Esophagus squamous epithelium (tissue), 4 donors: Measurements from ENCODE around the gene GLIS1.

Experiments
- CTCF ChIP-seq, 6 experiments: fragments of 450-650 bp in 4 of 6; fragments of 200-600 bp in 2 of 6; sonication (generic) in 2 of 6; IDR thresholded peaks; one replicate each; pipeline ENCODE4 v1.5.1; 2016 to 2019; ENCODE audit warnings: antibody characterized with exemption in 6 of 6, mild to moderate bottlenecking in 4 of 6, moderate library complexity in 4 of 6
- POLR2A ChIP-seq, 4 donors: fragments of 450-650 bp; IDR thresholded peaks; one replicate each; pipeline ENCODE4 v1.6.1; 2017; ENCODE audit warnings: antibody characterized with exemption in 4 of 4, mild to moderate bottlenecking in 4 of 4, moderate library complexity in 3 of 4

- TF ChIP-seq CTCF (IDR thresholded peaks at IDR 0.05) = no peak
- TF ChIP-seq POLR2A (IDR thresholded peaks at IDR 0.05) = no peak
Observed at GRCh38 chr1:53643041-53643880, 95.7 kb downstream of the GLIS1 start.
